H9 (cell line): ENCODE measurements around the gene PCLAF. TPM values are rescaled to one million over a fixed set of nuclear protein-coding genes. Genes with fewer than 3 reads are reported as not detected.
"Not testable (repeated sequence)": the region's sequence is repeated elsewhere in the genome, so short reads cannot be mapped to it uniquely, and the experiment has no call there.

Experiments
- DNase-seq: peaks from one replicate; pipeline ENCODE4 v3.0.0-alpha.2; 2017
- H2AFZ ChIP-seq: one replicate; pipeline ENCODE4 v1.6.1; 2013; ENCODE audit warnings: mild to moderate bottlenecking, low read length, control low read depth, moderate library complexity
- H2AK5ac ChIP-seq: 2 replicates; pipeline ENCODE4 v1.6.1; 2013; ENCODE audit warnings: low read length, control low read depth, mixed read lengths; ENCODE audit not compliant: insufficient read length
- H2BK120ac ChIP-seq: one replicate; pipeline ENCODE4 v1.6.1; 2013; ENCODE audit warnings: low read depth, mild to moderate bottlenecking, low read length, control low read depth, inconsistent platforms; ENCODE audit not compliant: poor library complexity, severe bottlenecking
- H2BK12ac ChIP-seq: 2 replicates; pipeline ENCODE4 v1.6.1; 2013; ENCODE audit warnings: low read length, control low read depth, mixed read lengths, low read depth; ENCODE audit not compliant: insufficient read length
- H2BK15ac ChIP-seq: 2 replicates; pipeline ENCODE4 v1.6.1; 2013; ENCODE audit warnings: low read depth, low read length, control low read depth
- H2BK20ac ChIP-seq: one replicate; pipeline ENCODE4 v1.6.1; 2013; ENCODE audit warnings: low read depth, mild to moderate bottlenecking, low read length, control low read depth, inconsistent platforms; ENCODE audit not compliant: poor library complexity, severe bottlenecking
- H2BK5ac ChIP-seq: 2 replicates; pipeline ENCODE4 v1.6.1; 2013; ENCODE audit warnings: low read length, control low read depth, mixed read lengths; ENCODE audit not compliant: insufficient read length
- H3K14ac ChIP-seq: 2 replicates; pipeline ENCODE4 v1.6.1; 2013; ENCODE audit warnings: low read length, control low read depth; ENCODE audit not compliant: insufficient read depth
- H3K18ac ChIP-seq: 2 replicates; pipeline ENCODE4 v1.6.1; 2013; ENCODE audit warnings: low read depth, mild to moderate bottlenecking, mixed read lengths, low read length, control low read depth; ENCODE audit not compliant: insufficient read length
- H3K23ac ChIP-seq: 2 replicates; pipeline ENCODE4 v1.6.1; 2013; ENCODE audit warnings: low read length, control low read depth, mixed read lengths, low read depth; ENCODE audit not compliant: insufficient read length
- H3K23me2 ChIP-seq: 2 replicates; pipeline ENCODE4 v1.6.1; 2013; ENCODE audit warnings: low read depth, mild to moderate bottlenecking, mixed read lengths, low read length, control low read depth; ENCODE audit not compliant: insufficient read length, poor library complexity, severe bottlenecking
- H3K27ac ChIP-seq: 2 replicates; pipeline ENCODE4 v1.5.1; 2013; ENCODE audit warnings: low read length, control low read depth, mixed read lengths, low read depth; ENCODE audit not compliant: insufficient read length
- H3K27me3 ChIP-seq: 2 replicates; pipeline ENCODE4 v1.6.1; 2013; ENCODE audit warnings: low read length, control low read depth, inconsistent platforms; ENCODE audit not compliant: insufficient read depth
- H3K4ac ChIP-seq: 2 replicates; pipeline ENCODE4 v1.6.1; 2013; ENCODE audit warnings: low read depth, mild to moderate bottlenecking, control low read depth, inconsistent platforms, low read length, moderate library complexity
- H3K4me1 ChIP-seq: 2 replicates; pipeline ENCODE4 v1.6.1; 2013; ENCODE audit warnings: low read length, control low read depth, inconsistent platforms; ENCODE audit not compliant: insufficient read depth
- H3K4me2 ChIP-seq: 2 replicates; pipeline ENCODE4 v1.6.1; 2013; ENCODE audit warnings: low read length, control low read depth, mixed read lengths; ENCODE audit not compliant: insufficient read length, insufficient read depth
- H3K56ac ChIP-seq: 2 replicates; pipeline ENCODE4 v1.6.1; 2013; ENCODE audit warnings: low read depth, mild to moderate bottlenecking, mixed read lengths, low read length, control low read depth; ENCODE audit not compliant: insufficient read length
- H3K79me1 ChIP-seq: 2 replicates; pipeline ENCODE4 v1.6.1; 2013; ENCODE audit warnings: low read depth, mild to moderate bottlenecking, moderate library complexity, low read length, control low read depth, inconsistent platforms; ENCODE audit not compliant: insufficient read depth, poor library complexity, severe bottlenecking
- H3K79me2 ChIP-seq: 2 replicates; pipeline ENCODE4 v1.6.1; 2013; ENCODE audit warnings: low read length, control low read depth, inconsistent platforms; ENCODE audit not compliant: insufficient read depth
- H3K9ac ChIP-seq: 2 replicates; pipeline ENCODE4 v1.6.1; 2013; ENCODE audit warnings: low read length, control low read depth, mixed read lengths; ENCODE audit not compliant: insufficient read length; ENCODE audit errors: extremely low read depth
- H3K9me3 ChIP-seq: one replicate; pipeline ENCODE4 v1.6.1; 2013; ENCODE audit warnings: low read depth, low read length, inconsistent platforms; ENCODE audit not compliant: control insufficient read depth
- H3T11ph ChIP-seq: one replicate; pipeline ENCODE4 v1.6.1; 2013; ENCODE audit warnings: mild to moderate bottlenecking, low read length, control low read depth, inconsistent platforms
- H4K20me1 ChIP-seq: one replicate; pipeline ENCODE4 v1.6.1; 2013; ENCODE audit not compliant: control insufficient read depth, insufficient read length, insufficient read depth
- H4K5ac ChIP-seq: 2 replicates; pipeline ENCODE4 v1.6.1; 2013; ENCODE audit warnings: low read depth, mild to moderate bottlenecking, mixed read lengths, low read length, control low read depth; ENCODE audit not compliant: insufficient read length
- H4K8ac ChIP-seq: replicated peaks from 2 replicates; pipeline ENCODE4 v1.6.1; 2013; ENCODE audit warnings: low read length, control low read depth, mixed read lengths, low read depth; ENCODE audit not compliant: insufficient read length
- H4K91ac ChIP-seq: 2 replicates; pipeline ENCODE4 v1.6.1; 2013; ENCODE audit warnings: low read depth, mild to moderate bottlenecking, moderate library complexity, mixed read lengths, low read length, control low read depth; ENCODE audit not compliant: insufficient read length
- H3K27ac Mint-ChIP-seq, 3 experiments: 2 replicates in 2 of 3; 3 replicates in 1 of 3; pipeline ENCODE4 v1.8.0; 2020 to 2021; ENCODE audit warnings: mixed read lengths in 3 of 3, mild to moderate bottlenecking in 1 of 3, moderate library complexity in 1 of 3
- H3K27me3 Mint-ChIP-seq: 2 replicates; pipeline ENCODE4 v1.8.0; 2021; ENCODE audit warnings: low read depth, mild to moderate bottlenecking, moderate library complexity, mixed read lengths
- H3K36me3 Mint-ChIP-seq, 3 experiments: 2 replicates in 2 of 3; 3 replicates in 1 of 3; pipeline ENCODE4 v1.8.0; 2020 to 2021; ENCODE audit warnings: low read depth in 3 of 3, mixed read lengths in 3 of 3; ENCODE audit not compliant: insufficient read depth in 1 of 3
- H3K4me1 Mint-ChIP-seq, 2 experiments: 2 replicates each; pipeline ENCODE4 v1.8.0; 2020; ENCODE audit warnings: mixed read lengths in 2 of 2
- H3K4me3 Mint-ChIP-seq, 2 experiments: 2 replicates in 1 of 2; 3 replicates in 1 of 2; pipeline ENCODE4 v1.8.0; 2020 to 2021; ENCODE audit warnings: mild to moderate bottlenecking in 2 of 2, mixed read lengths in 2 of 2, moderate library complexity in 1 of 2
- H3K9me3 Mint-ChIP-seq, 2 experiments: 2 replicates in 1 of 2; 3 replicates in 1 of 2; pipeline ENCODE4 v1.8.0; 2020; ENCODE audit warnings: mild to moderate bottlenecking in 2 of 2, mixed read lengths in 2 of 2, moderate library complexity in 1 of 2
- CTCF ChIP-seq: fragments of 200-600 bp; sonication (generic); conservative IDR thresholded peaks from 3 replicates; pipeline ENCODE4 v1.8.0; 2021; ENCODE audit warnings: antibody characterized with exemption, mild to moderate bottlenecking
- WGBS: extraction: QIAGEN DNeasy Blood & Tissue Kit; methylation state at CpG from one replicate; pipeline ENCODE4 v1.1.7; 2013; ENCODE audit warnings: missing lambda C conversion rate, low lambda C conversion rate, mixed read lengths; ENCODE audit not compliant: insufficient read length; ENCODE audit errors: extremely low coverage; 5-methylcytosine and 5-hydroxymethylcytosine counted together
- total RNA-seq: library from RNA; stranded (reverse); gene quantifications from 2 replicates; pipeline ENCODE4 v1.2.1, GENCODE V29; 2021

The PCLAF gene
- total RNA-seq, 1 experiment from 2014 or later = 65.6 TPM

- no peak overlapping the region for H3K27ac Mint-ChIP-seq
- no peaks in the 10 kb centered on the region for H3K27me3 Mint-ChIP-seq
- H3K4me3 Mint-ChIP-seq = no peak overlapping the region
- H3K79me1 ChIP-seq = no peaks in the 10 kb centered on the region
- H3K23me2 ChIP-seq = no peaks in the 10 kb centered on the region
- H3K18ac ChIP-seq = no peak overlapping the region
- H3K9ac ChIP-seq = no peak overlapping the region
- H2BK120ac ChIP-seq = no peak overlapping the region
- H4K20me1 ChIP-seq = no peaks in the 10 kb centered on the region
- H2AFZ ChIP-seq = no peak overlapping the region
- H4K91ac ChIP-seq = no peak overlapping the region
- H3K27ac ChIP-seq = no peak overlapping the region
- H3K79me2 ChIP-seq = no peaks in the 10 kb centered on the region
- H2BK15ac ChIP-seq = no peak overlapping the region
- H3K56ac ChIP-seq = no peak overlapping the region
- no peaks in the 10 kb centered on the region for H3K4me1 Mint-ChIP-seq
- H3K4me2 ChIP-seq = no peak overlapping the region
- H3K9me3 ChIP-seq = no peaks in the 10 kb centered on the region
- no peaks in the 10 kb centered on the region for H3K27me3 ChIP-seq
- no peak overlapping the region for H4K5ac ChIP-seq
- H2AK5ac ChIP-seq = no peak overlapping the region
- peaks cover 23 to 52% (median 44%) of the 10 kb centered on the region in 3 experiments for H3K36me3 Mint-ChIP-seq
- no peak overlapping the region for H3T11ph ChIP-seq
- no peak overlapping the region for H3K23ac ChIP-seq
- no peak for DNase-seq
- no peak overlapping the region for H2BK12ac ChIP-seq
- no peak overlapping the region for H3K14ac ChIP-seq
- H2BK5ac ChIP-seq = no peak overlapping the region
- H4K8ac ChIP-seq = no peak overlapping the region
- WGBS = no CpG with 5 or more reads among the region's 8 CpGs
- H2BK20ac ChIP-seq = no peak overlapping the region
- no peaks in the 10 kb centered on the region for H3K9me3 Mint-ChIP-seq
- no peak for TF ChIP-seq CTCF
- H3K4ac ChIP-seq = no peak overlapping the region
- H3K4me1 ChIP-seq = no peaks in the 10 kb centered on the region
Measured at GRCh38 chr15:64373360-64373759, 7.9 kb downstream of the PCLAF start.

- not testable (repeated sequence) for H3T11ph ChIP-seq, H3K27ac Mint-ChIP-seq, H2BK120ac ChIP-seq, H3K4me1 Mint-ChIP-seq, H4K91ac ChIP-seq, H3K27me3 Mint-ChIP-seq, H3K9me3 Mint-ChIP-seq, H3K4me1 ChIP-seq, H3K18ac ChIP-seq, H3K9me3 ChIP-seq, H3K14ac ChIP-seq, H3K9ac ChIP-seq, H3K79me1 ChIP-seq, H3K79me2 ChIP-seq, H3K23ac ChIP-seq, H2BK12ac ChIP-seq, H3K56ac ChIP-seq, H4K8ac ChIP-seq, H2BK5ac ChIP-seq, H3K27ac ChIP-seq, H4K5ac ChIP-seq, DNase-seq, H2AFZ ChIP-seq, H2BK15ac ChIP-seq, H3K27me3 ChIP-seq, H3K23me2 ChIP-seq, H3K4me2 ChIP-seq, H3K4me3 Mint-ChIP-seq, H4K20me1 ChIP-seq, H2BK20ac ChIP-seq, H3K4ac ChIP-seq, H2AK5ac ChIP-seq
- peaks cover 20 to 49% (median 43%) of the 10 kb centered on the region in 3 experiments for H3K36me3 Mint-ChIP-seq
- WGBS = no CpG with 5 or more reads among the region's 8 CpGs
Measured at GRCh38 chr15:64371383-64371782, 9.9 kb downstream of the PCLAF start.
